WTC11 (cell line): Measurements from ENCODE around the gene CNTLN. TPM values are rescaled to one million over a fixed set of nuclear protein-coding genes. Genes with fewer than 3 reads are reported as not detected.

Experiments
- ATAC-seq: fragments of 200-7000 bp; cut with Tn5 transposase; 2 replicates; pipeline ENCODE4 v1.10.0; 2021; ENCODE audit warnings: mild to moderate bottlenecking, moderate library complexity
- CTCF ChIA-PET: fragments of 300-600 bp; sonication (Branson Sonifier 250); formaldehyde crosslinking; loops from one replicate; lab custom pipeline; 2021; ENCODE audit warnings: antibody characterized with exemption; lab: Charles Lee
- POLR2A ChIA-PET: fragments of 350-600 bp; sonication (Branson Sonifier 250); formaldehyde crosslinking; loops from one replicate; lab custom pipeline; 2021; ENCODE audit warnings: antibody characterized with exemption; lab: Charles Lee
- DNase-seq: peaks from one replicate; pipeline ENCODE4 v3.0.0; 2021; ENCODE audit warnings: low spot score
- H3K27ac Mint-ChIP-seq: 2 replicates; pipeline ENCODE4 v1.8.0; 2021; ENCODE audit warnings: mixed read lengths
- H3K27me3 Mint-ChIP-seq: 2 replicates; pipeline ENCODE4 v1.8.0; 2021; ENCODE audit warnings: low read depth, mild to moderate bottlenecking, moderate library complexity, mixed read lengths
- H3K36me3 Mint-ChIP-seq: 2 replicates; pipeline ENCODE4 v1.8.0; 2021; ENCODE audit warnings: mixed read lengths
- H3K4me1 Mint-ChIP-seq: 2 replicates; pipeline ENCODE4 v1.8.0; 2022; ENCODE audit warnings: mixed read lengths
- H3K4me3 Mint-ChIP-seq: 2 replicates; pipeline ENCODE4 v1.8.0; 2021; ENCODE audit warnings: mild to moderate bottlenecking, moderate library complexity, mixed read lengths
- H3K9me3 Mint-ChIP-seq: 2 replicates; pipeline ENCODE4 v1.8.0; 2021; ENCODE audit warnings: mixed read lengths
- AR ChIP-seq: fragments of 250-450 bp; sonication (Bioruptor Pico); IDR thresholded peaks from 2 replicates; pipeline ENCODE4 v1.9.0; 2021; ENCODE audit warnings: mild to moderate bottlenecking
- ATF6 ChIP-seq: sonication (generic); formaldehyde crosslinking; IDR thresholded peaks from 2 replicates; pipeline ENCODE4 v1.8.1; 2023; ENCODE audit warnings: mild to moderate bottlenecking, missing genetic modification reagents
- CBFB ChIP-seq: sonication (generic); formaldehyde crosslinking; IDR thresholded peaks from 2 replicates; pipeline ENCODE4 v1.8.1; 2022; ENCODE audit warnings: mild to moderate bottlenecking, low read depth, missing genetic modification reagents
- CDX4 ChIP-seq: fragments of 250-450 bp; sonication (Bioruptor Pico); IDR thresholded peaks from 2 replicates; pipeline ENCODE4 v1.9.0; 2021; ENCODE audit warnings: moderate library complexity, mild to moderate bottlenecking, inconsistent platforms, borderline replicate concordance
- CTCF ChIP-seq: fragments of 200-600 bp; IDR thresholded peaks from 2 replicates; pipeline ENCODE4 v1.8.0; 2022; ENCODE audit warnings: antibody characterized with exemption
- GRHL2 ChIP-seq: fragments of 250-450 bp; sonication (Bioruptor Pico); IDR thresholded peaks from 2 replicates; pipeline ENCODE4 v1.8.0; 2022; ENCODE audit warnings: mild to moderate bottlenecking, moderate library complexity; ENCODE audit not compliant: insufficient replicate concordance, severe bottlenecking
- JAZF1 ChIP-seq: fragments of 250-450 bp; sonication (Bioruptor Pico); IDR thresholded peaks from 2 replicates; pipeline ENCODE4 v1.9.0; 2021; ENCODE audit warnings: moderate library complexity, mild to moderate bottlenecking, inconsistent platforms
- KAT7 ChIP-seq: sonication (generic); formaldehyde crosslinking; IDR thresholded peaks from 2 replicates; pipeline ENCODE4 v1.8.1; 2023; ENCODE audit warnings: missing genetic modification reagents, mild to moderate bottlenecking, borderline replicate concordance
- NR1H2 ChIP-seq: sonication (generic); formaldehyde crosslinking; IDR thresholded peaks from 2 replicates; pipeline ENCODE4 v1.9.0; 2021; ENCODE audit warnings: mild to moderate bottlenecking, moderate library complexity, missing genetic modification reagents
- RELA ChIP-seq: sonication (generic); formaldehyde crosslinking; IDR thresholded peaks from 2 replicates; pipeline ENCODE4 v1.8.1; 2022; ENCODE audit warnings: missing genetic modification reagents, mild to moderate bottlenecking, borderline replicate concordance
- TCF7 ChIP-seq: sonication (generic); formaldehyde crosslinking; IDR thresholded peaks from 2 replicates; pipeline ENCODE4 v1.8.0; 2022; ENCODE audit warnings: mild to moderate bottlenecking, low read depth, missing genetic modification reagents, moderate library complexity
- TEAD4 ChIP-seq: sonication (generic); formaldehyde crosslinking; IDR thresholded peaks from 2 replicates; pipeline ENCODE4 v1.8.0; 2022; ENCODE audit warnings: mild to moderate bottlenecking, missing genetic modification reagents
- ZNF281 ChIP-seq: sonication (generic); formaldehyde crosslinking; IDR thresholded peaks from 2 replicates; pipeline ENCODE4 v1.8.0; 2023; ENCODE audit warnings: mild to moderate bottlenecking, missing genetic modification reagents
- ZSCAN18 ChIP-seq: fragments of 250-450 bp; sonication (Bioruptor Pico); IDR thresholded peaks from 2 replicates; pipeline ENCODE4 v2.1.2; 2022; ENCODE audit warnings: mild to moderate bottlenecking, moderate library complexity
- total RNA-seq: library from RNA; stranded (reverse); gene quantifications from 3 replicates; pipeline ENCODE4 v1.2.3, GENCODE V29; 2021

The CNTLN gene
- total RNA-seq, 1 experiment from 2014 or later, result 13.4 TPM

- no peak for TF ChIP-seq TCF7 (CRISPR knock-in tag)
- TF ChIP-seq CBFB, result no peak
These were observed 185.0 kb downstream of the CNTLN start (continued) for GRCh38 chr9:17319864-17320263.

- CTCF ChIA-PET, result no interaction called here
- POLR2A ChIA-PET, result no interaction called here
- no peaks in the 10 kb centered on the region for H3K9me3 Mint-ChIP-seq
- ATAC-seq (no peak), DNase-seq (no peak)
- TF ChIP-seq ZSCAN18 (CRISPR knock-in tag), result no peak
- no peak overlapping the region for H3K4me3 Mint-ChIP-seq
- no peaks in the 10 kb centered on the region for H3K36me3 Mint-ChIP-seq
- H3K4me1 Mint-ChIP-seq, result peaks cover 6% of the 10 kb centered on the region
- no peak overlapping the region for H3K27ac Mint-ChIP-seq
- H3K27me3 Mint-ChIP-seq, result no peaks in the 10 kb centered on the region
These were observed 188.3 kb downstream of the CNTLN start for GRCh38 chr9:17322882-17323864.

GRCh38 chr9:17328331-17328730 is 193.5 kb downstream of the CNTLN start:
- ChIA-PET CTCF (interaction anchor here (1.2 kb wide), 1 partner anchor 135 kb away, joined by 3 read pairs; no protein-coding TSS in a partner anchor), POLR2A (no interaction called here)
- H3K4me1 Mint-ChIP-seq, result peaks cover 14% of the 10 kb centered on the region
- no peaks in the 10 kb centered on the region for H3K27me3 Mint-ChIP-seq
- no peak overlapping the region for H3K27ac Mint-ChIP-seq
- H3K36me3 Mint-ChIP-seq, result no peaks in the 10 kb centered on the region
- H3K9me3 Mint-ChIP-seq, result no peaks in the 10 kb centered on the region
- TF ChIP-seq ATF6, result no peak
- TF ChIP-seq RELA (CRISPR knock-in tag), result no peak
- no peak for TF ChIP-seq CTCF
- TF ChIP-seq JAZF1 (CRISPR knock-in tag), result no peak
- no peak for ATAC-seq
- no peak for DNase-seq
- H3K4me3 Mint-ChIP-seq, result no peak overlapping the region

- no peak overlapping the region for H3K27ac Mint-ChIP-seq
These were observed 195.3 kb downstream of the CNTLN start for GRCh38 chr9:17330097-17330496.

More at GRCh38 chr9:17330097-17330496, 195.3 kb downstream of the CNTLN start:
- Mint-ChIP-seq H3K4me1 (peaks cover 14% of the 10 kb centered on the region), H3K36me3 (no peaks in the 10 kb centered on the region), H3K9me3 (no peaks in the 10 kb centered on the region), H3K27me3 (no peaks in the 10 kb centered on the region), H3K4me3 (no peak overlapping the region)
- ATAC-seq (no peak), DNase-seq (no peak)
- TF ChIP-seq GRHL2 (CRISPR knock-in tag) (no peak), ZNF281 (CRISPR knock-in tag) (no peak), CDX4 (CRISPR knock-in tag) (no peak), ATF6 (no peak), NR1H2 (no peak), KAT7 (CRISPR knock-in tag) (no peak), AR (CRISPR knock-in tag) (no peak), TEAD4 (no peak)
- ChIA-PET CTCF (no interaction called here), POLR2A (no interaction called here)
